ENCODE measurements around the gene MSL2. TPM values are rescaled to one million over a fixed set of nuclear protein-coding genes. Genes with fewer than 3 reads are reported as not detected.
A peak's percentile ranks its signal among the peaks of the same experiment; 100 is the strongest.
"Not testable (repeated sequence)": the region's sequence is repeated elsewhere in the genome, so short reads cannot be mapped to it uniquely, and the experiment has no call there.

Gene MSL2
- total RNA-seq, 1 experiment from 2014 or later, result 31.7 TPM

GRCh38 chr3:136152963-136153362 is 43.2 kb downstream of the MSL2 start:
- in situ Hi-C loops (cut with HindIII; ENCODE audit: low sequenced_read_pairs), result no loop called here
- no peak for DNase-seq (ENCODE audit: low spot score)

GRCh38 chr3:136152176-136152843 is 43.8 kb downstream of the MSL2 start:
- in situ Hi-C loops (cut with HindIII; ENCODE audit: low sequenced_read_pairs), result no loop called here

DNA sequence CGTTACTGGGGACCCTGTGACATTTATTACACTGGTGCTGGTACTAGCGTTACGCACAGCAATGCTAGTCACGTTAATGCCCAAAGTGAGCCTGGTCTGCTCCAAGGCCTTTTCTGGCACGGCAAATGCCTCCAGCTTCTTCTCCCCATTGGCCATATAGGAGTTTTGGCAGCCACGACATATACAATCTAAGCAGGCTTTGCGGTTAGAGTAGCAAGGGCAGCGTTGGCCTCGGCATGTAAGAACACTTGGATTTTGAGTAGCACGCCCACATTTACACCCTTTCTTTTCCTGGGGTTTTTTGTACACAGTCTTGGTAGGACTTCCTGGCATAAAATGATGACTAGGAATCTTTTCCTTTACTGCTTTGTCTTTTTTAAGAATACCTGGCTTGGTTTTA is 44.9 kb downstream of the MSL2 start:
- in situ Hi-C loops (cut with HindIII; ENCODE audit: low sequenced_read_pairs), result no loop called here

More at GRCh38 chr3:136152176-136152843, 43.8 kb downstream of the MSL2 start:
- peak; percentile 36 for DNase-seq (ENCODE audit: low spot score)

GRCh38 chr3:136149667-136150066 is 46.5 kb downstream of the MSL2 start:
- peak; percentile 33 for DNase-seq (ENCODE audit: low spot score)
- in situ Hi-C loops (cut with HindIII; ENCODE audit: low sequenced_read_pairs), result no loop called here

More for the DNA sequence above, 44.9 kb downstream of the MSL2 start:
- DNase-seq (ENCODE audit: low spot score), result peak; percentile 49

- no peak for DNase-seq (ENCODE audit: low spot score)
- in situ Hi-C loops (cut with HindIII; ENCODE audit: low sequenced_read_pairs), result no loop called here
Observed at GRCh38 chr3:136146981-136147729, 49.0 kb downstream of the MSL2 start.

DNA sequence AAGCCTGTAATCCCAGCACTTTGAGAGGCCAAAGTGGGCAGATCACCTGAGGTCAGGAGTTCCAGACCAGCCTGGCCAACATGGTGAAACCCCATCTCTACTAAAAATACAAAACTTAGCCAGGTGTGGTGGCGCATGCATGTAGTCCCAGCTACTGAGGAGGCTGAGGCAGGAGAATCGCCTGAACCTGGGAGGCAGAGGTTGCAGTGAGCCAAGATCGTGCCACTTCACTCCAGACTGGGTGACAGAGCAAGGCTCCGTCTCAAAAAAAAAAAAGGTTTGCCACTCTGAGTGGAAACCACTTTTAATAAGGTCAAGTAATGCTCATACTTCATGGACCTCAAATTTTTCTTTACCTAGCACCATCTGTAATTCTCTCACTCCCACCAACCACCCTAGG is 51.7 kb downstream of the MSL2 start:
- in situ Hi-C loops (cut with HindIII; ENCODE audit: low sequenced_read_pairs); DNase-seq (ENCODE audit: low spot score): not testable (repeated sequence)

GRCh38 chr3:136142592-136142991 is 53.5 kb downstream of the MSL2 start:
- DNase-seq (ENCODE audit: low spot score), result no peak
- in situ Hi-C loops (cut with HindIII; ENCODE audit: low sequenced_read_pairs), result no loop called here

DNA sequence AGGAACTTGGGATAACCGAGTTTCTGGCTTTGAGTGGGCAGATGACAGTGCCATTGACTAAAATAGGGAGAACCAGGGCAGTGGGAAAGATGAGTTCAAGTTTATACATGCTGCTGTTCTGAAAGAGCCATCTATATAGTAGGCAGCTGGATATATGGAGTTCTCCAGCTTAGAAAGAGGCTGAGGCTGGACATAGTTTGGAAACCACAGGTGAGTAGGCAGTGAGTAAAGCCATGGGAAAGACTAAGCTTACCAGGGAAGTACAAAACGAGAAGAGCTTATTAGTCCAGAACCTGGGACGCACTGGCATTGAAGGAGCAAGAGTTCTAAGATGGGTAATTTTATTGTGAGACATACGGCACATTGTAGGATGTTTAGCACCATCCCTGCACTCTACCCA is 54.2 kb downstream of the MSL2 start:
- DNase-seq (ENCODE audit: low spot score), result no peak
- in situ Hi-C loops (cut with HindIII; ENCODE audit: low sequenced_read_pairs), result no loop called here

GRCh38 chr3:136141291-136141785 is 54.8 kb downstream of the MSL2 start:
- no peak for DNase-seq (ENCODE audit: low spot score)
- in situ Hi-C loops (cut with HindIII; ENCODE audit: low sequenced_read_pairs), result no loop called here

- in situ Hi-C loops (cut with HindIII; ENCODE audit: low sequenced_read_pairs), result loop anchor here (10.0 kb wide), 1 partner anchor 58 kb away; the partner anchor contains the start of gene MSL2
- no peak for DNase-seq (ENCODE audit: low spot score)
Observed at GRCh38 chr3:136136454-136136853, 59.7 kb downstream of the MSL2 start.

- DNase-seq (ENCODE audit: low spot score), result no peak
- in situ Hi-C loops (cut with HindIII; ENCODE audit: low sequenced_read_pairs), result loop anchor here (10.0 kb wide), 1 partner anchor 60 kb away; the partner anchor contains the start of gene MSL2
Observed at GRCh38 chr3:136135039-136135802, 60.9 kb downstream of the MSL2 start.

DNA sequence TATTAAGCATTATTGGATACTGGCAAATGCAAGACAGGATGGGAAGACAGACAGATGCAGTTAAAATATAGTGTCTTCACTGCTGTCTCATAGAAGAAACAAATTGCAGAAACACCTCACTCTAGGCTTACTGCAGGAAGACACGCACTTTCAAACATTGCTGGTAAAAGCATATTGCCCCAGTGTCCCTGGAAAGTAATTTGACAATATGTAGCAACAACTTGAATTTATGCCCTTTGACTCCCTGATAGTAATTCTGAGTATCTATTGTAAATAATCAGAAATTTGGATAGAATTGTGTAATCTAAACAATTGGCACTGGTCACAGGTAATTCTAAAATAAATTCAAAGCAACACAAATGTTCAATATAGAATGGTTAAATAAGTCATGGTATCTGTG is 62.0 kb downstream of the MSL2 start:
- in situ Hi-C loops (cut with HindIII; ENCODE audit: low sequenced_read_pairs), result loop anchor here (10.0 kb wide), 1 partner anchor 61 kb away; the partner anchor contains the start of gene MSL2
- DNase-seq (ENCODE audit: low spot score), result no peak

DNA sequence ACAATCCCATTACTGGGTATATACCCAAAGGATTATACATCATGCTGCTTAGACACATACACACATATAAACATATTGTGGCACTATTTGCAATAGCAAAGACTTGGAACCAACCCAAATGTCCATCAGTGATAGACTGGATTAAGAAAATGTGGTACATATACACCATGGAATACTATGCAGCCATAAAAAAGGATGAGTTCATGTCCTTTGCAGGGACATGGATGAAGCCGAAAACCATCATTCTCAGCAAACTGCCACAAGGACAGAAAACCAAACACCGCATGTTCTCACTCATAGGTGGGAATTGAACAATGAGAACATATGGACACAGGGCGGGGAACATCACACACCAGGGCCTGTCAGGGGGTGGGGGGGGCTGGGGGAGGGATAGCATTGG is 64.5 kb downstream of the MSL2 start:
- in situ Hi-C loops (cut with HindIII; ENCODE audit: low sequenced_read_pairs), result loop anchor here (10.0 kb wide), 1 partner anchor 63 kb away; the partner anchor contains the start of gene MSL2
- not testable (repeated sequence) for DNase-seq (ENCODE audit: low spot score)

- no peak for DNase-seq (ENCODE audit: low spot score)
- in situ Hi-C loops (cut with HindIII; ENCODE audit: low sequenced_read_pairs), result no loop called here
Observed at GRCh38 chr3:136122006-136122405, 74.1 kb downstream of the MSL2 start.

GRCh38 chr3:136120373-136121348 is 75.5 kb downstream of the MSL2 start:
- in situ Hi-C loops (cut with HindIII; ENCODE audit: low sequenced_read_pairs), result no loop called here
- no peak for DNase-seq (ENCODE audit: low spot score)

- in situ Hi-C loops (cut with HindIII; ENCODE audit: low sequenced_read_pairs); DNase-seq (ENCODE audit: low spot score): not testable (repeated sequence)
Observed at GRCh38 chr3:136119783-136120182, 76.4 kb downstream of the MSL2 start.

DNA sequence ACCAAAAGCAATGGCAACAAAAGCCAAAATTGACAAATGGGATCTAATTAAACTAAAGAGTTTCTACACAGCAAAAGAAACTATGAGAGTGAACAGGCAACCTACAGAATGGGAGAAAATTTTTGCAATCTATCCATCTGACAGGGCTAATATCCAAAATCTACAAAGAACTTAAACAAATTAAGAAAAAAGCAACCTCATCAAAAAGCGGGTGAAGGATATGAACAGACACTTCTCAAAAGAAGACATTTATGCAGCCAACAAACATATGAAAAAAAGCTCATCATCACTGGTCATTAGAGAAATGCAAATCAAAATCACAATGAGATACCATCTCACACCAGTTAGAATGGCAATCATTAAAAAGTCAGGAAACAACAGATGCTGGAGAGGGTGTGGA is 76.8 kb downstream of the MSL2 start:
- DNase-seq (ENCODE audit: low spot score); in situ Hi-C loops (cut with HindIII; ENCODE audit: low sequenced_read_pairs): not testable (repeated sequence)

- in situ Hi-C loops (cut with HindIII; ENCODE audit: low sequenced_read_pairs), result no loop called here
Observed at GRCh38 chr3:136114421-136114820, 81.7 kb downstream of the MSL2 start.

More at GRCh38 chr3:136114421-136114820, 81.7 kb downstream of the MSL2 start:
- no peak for DNase-seq (ENCODE audit: low spot score)
